ENCODE data around the gene MAGEB1.

MAGEB1 gene

GRCh38 chrX:30282527-30282926 is 35.6 kb downstream of the MAGEB1 start:
- Histone ChIP-seq H3K9me3 (ENCODE audit: control insufficient read depth, low read length) (no peaks in the 10 kb centered on the region), H3K4me3 (ENCODE audit: insufficient read depth, low read depth, low read length, poor library complexity, severe bottlenecking) (no peak overlapping the region), H3K4me1 (ENCODE audit: control insufficient read depth, insufficient read depth, low read length, poor library complexity, severe bottlenecking) (no peaks in the 10 kb centered on the region), H3K27me3 (replicated peaks; ENCODE audit: control insufficient read depth, insufficient read depth, low read length, poor library complexity, severe bottlenecking) (no peaks in the 10 kb centered on the region), H3K27ac (ENCODE audit: insufficient read depth, low read length, poor library complexity, severe bottlenecking) (no peak overlapping the region), H3K36me3 (ENCODE audit: control insufficient read depth, insufficient read depth, low read length) (no peaks in the 10 kb centered on the region)
- no peak for DNase-seq

DNA sequence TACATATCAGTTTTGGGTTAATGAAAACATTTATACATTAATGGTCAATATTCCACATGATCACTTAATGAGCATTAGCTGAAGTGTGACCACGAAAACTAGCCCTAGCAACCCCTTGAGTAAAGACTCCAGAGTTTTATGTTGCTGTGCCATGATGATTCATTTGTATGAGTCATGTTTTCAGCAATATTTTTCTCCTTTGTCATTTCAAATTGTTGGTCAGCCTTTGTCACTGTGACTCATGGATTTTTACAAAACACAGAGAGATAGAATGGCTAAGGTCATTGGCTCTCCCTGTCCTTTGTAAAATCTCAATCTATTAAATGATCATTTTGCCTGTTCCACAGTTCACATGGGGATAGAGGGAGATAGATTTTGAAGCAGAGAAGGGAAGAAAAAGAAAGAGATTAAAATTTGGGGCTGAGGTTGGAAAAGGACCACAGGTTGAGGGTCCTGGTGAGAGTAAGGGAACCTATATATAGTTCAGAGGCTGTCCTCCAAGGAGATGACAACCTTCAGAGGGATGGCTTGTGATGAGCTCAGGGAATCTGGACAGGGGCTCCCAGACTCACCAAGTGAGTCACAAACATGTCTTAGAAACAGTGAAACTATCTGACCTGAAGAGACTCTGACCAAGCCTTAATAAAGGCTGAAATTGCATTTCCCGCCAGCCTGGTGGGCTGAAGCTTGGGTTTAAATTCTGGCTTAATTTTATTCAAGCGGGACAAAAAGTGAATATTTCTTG is 36.7 kb downstream of the MAGEB1 start:
- Histone ChIP-seq H3K27me3 (replicated peaks; ENCODE audit: control insufficient read depth, insufficient read depth, low read length, poor library complexity, severe bottlenecking) (no peaks in the 10 kb centered on the region), H3K4me3 (ENCODE audit: insufficient read depth, low read depth, low read length, poor library complexity, severe bottlenecking) (no peak overlapping the region), H3K4me1 (ENCODE audit: control insufficient read depth, insufficient read depth, low read length, poor library complexity, severe bottlenecking) (no peaks in the 10 kb centered on the region), H3K27ac (ENCODE audit: insufficient read depth, low read length, poor library complexity, severe bottlenecking) (no peak overlapping the region), H3K36me3 (ENCODE audit: control insufficient read depth, insufficient read depth, low read length) (no peaks in the 10 kb centered on the region), H3K9me3 (ENCODE audit: control insufficient read depth, low read length) (no peaks in the 10 kb centered on the region)
- DNase-seq = no peak

GRCh38 chrX:30296408-30297254 is 49.7 kb downstream of the MAGEB1 start:
- Histone ChIP-seq H3K4me3 (ENCODE audit: insufficient read depth, low read depth, low read length, poor library complexity, severe bottlenecking) (no peak overlapping the region), H3K27ac (ENCODE audit: insufficient read depth, low read length, poor library complexity, severe bottlenecking) (no peak overlapping the region), H3K4me1 (ENCODE audit: control insufficient read depth, insufficient read depth, low read length, poor library complexity, severe bottlenecking) (no peaks in the 10 kb centered on the region), H3K9me3 (ENCODE audit: control insufficient read depth, low read length) (no peaks in the 10 kb centered on the region), H3K27me3 (replicated peaks; ENCODE audit: control insufficient read depth, insufficient read depth, low read length, poor library complexity, severe bottlenecking) (no peaks in the 10 kb centered on the region), H3K36me3 (ENCODE audit: control insufficient read depth, insufficient read depth, low read length) (no peaks in the 10 kb centered on the region)
- DNase-seq = no peak

GRCh38 chrX:30301208-30301607 is 54.3 kb downstream of the MAGEB1 start:
- no peak overlapping the region for H3K27ac ChIP-seq (ENCODE audit: insufficient read depth, low read length, poor library complexity, severe bottlenecking)
- H3K4me1 ChIP-seq (ENCODE audit: control insufficient read depth, insufficient read depth, low read length, poor library complexity, severe bottlenecking) = no peaks in the 10 kb centered on the region
- H3K4me3 ChIP-seq (ENCODE audit: insufficient read depth, low read depth, low read length, poor library complexity, severe bottlenecking) = no peak overlapping the region
- H3K36me3 ChIP-seq (ENCODE audit: control insufficient read depth, insufficient read depth, low read length) = no peaks in the 10 kb centered on the region
- H3K27me3 ChIP-seq (replicated peaks; ENCODE audit: control insufficient read depth, insufficient read depth, low read length, poor library complexity, severe bottlenecking) = no peaks in the 10 kb centered on the region
- no peak for DNase-seq
- no peaks in the 10 kb centered on the region for H3K9me3 ChIP-seq (ENCODE audit: control insufficient read depth, low read length)

Measured in effector memory CD4-positive, alpha-beta T cell (primary cell).